HepG2 (cell line): Measurements from ENCODE around the gene PPM1G. TPM values are rescaled to one million over a fixed set of nuclear protein-coding genes. Genes with fewer than 3 reads are reported as not detected.
A peak's percentile ranks its signal among the peaks of the same experiment; 100 is the strongest.
"Not testable (repeated sequence)": the region's sequence is repeated elsewhere in the genome, so short reads cannot be mapped to it uniquely, and the experiment has no call there.

Experiments
- ATAC-seq: fragments of 200-7000 bp; cut with Tn5 transposase; 3 replicates; pipeline ENCODE4 v1.9.1; 2020; ENCODE audit warnings: mild to moderate bottlenecking, moderate library complexity
- BruUV-seq: library from RNA; stranded (reverse); fragments of 400-500 nt; replicated peaks from 2 replicates; lab custom pipeline; 2021; lab: Mats Ljungman, UMichigan
- CTCF ChIA-PET: fragments of 300-600 bp; formaldehyde crosslinking; extraction: SDS; loops from one replicate; lab custom pipeline; 2021; ENCODE audit warnings: low total read pairs, inconsistent platforms, low intra/inter-chr PET ratio; lab: Yijun Ruan, JAX
- POLR2A ChIA-PET: fragments of 350-600 bp; sonication (Branson Sonifier 250); formaldehyde crosslinking; loops from one replicate; lab custom pipeline; 2020; ENCODE audit warnings: antibody characterized with exemption, inconsistent platforms; lab: Yijun Ruan, JAX
- DNase-seq: peaks from one replicate; pipeline ENCODE4 v3.0.0-alpha.2; 2015; ENCODE audit warnings: low spot score
- FAIRE-seq: peaks from 3 replicates; lab custom pipeline; 2011; peaks lifted over from hg19 to GRCh38; lab: Jason Lieb, UNC
- H2AFZ ChIP-seq: one replicate; pipeline ENCODE4 v1.6.1; 2011; ENCODE audit warnings: low read length, inconsistent platforms
- H3K27ac ChIP-seq: fragments of 300-600 bp; 3 replicates; pipeline ENCODE4 v1.8.0; 2011; ENCODE audit warnings: mixed run types, mild to moderate bottlenecking, mixed read lengths, low read length, inconsistent platforms; ENCODE audit not compliant: insufficient read depth; ENCODE audit errors: extremely low read length
- H3K27me3 ChIP-seq, 2 experiments: fragments of 200-600 bp in 1 of 2; 2 replicates in 1 of 2; 3 replicates in 1 of 2; pipeline versions ENCODE4 v1.6.0 to v1.8.0; 2011; ENCODE audit warnings: low read length in 2 of 2, mild to moderate bottlenecking in 2 of 2, moderate library complexity in 2 of 2, inconsistent platforms in 1 of 2; ENCODE audit not compliant: insufficient read depth in 2 of 2, control insufficient read depth in 1 of 2
- H3K36me3 ChIP-seq, 2 experiments: fragments of 200-600 bp in 1 of 2; replicated peaks in 1 of 2; 2 replicates in 1 of 2; 3 replicates in 1 of 2; pipeline versions ENCODE4 v1.5.1 to v1.8.0; 2011; ENCODE audit warnings: low read length in 2 of 2, inconsistent platforms in 1 of 2; ENCODE audit not compliant: insufficient read depth in 2 of 2, control insufficient read depth in 1 of 2
- H3K4me1 ChIP-seq: 2 replicates; pipeline ENCODE4 v1.5.1; 2012; ENCODE audit warnings: low read length, inconsistent platforms; ENCODE audit not compliant: insufficient read depth
- H3K4me2 ChIP-seq: 2 replicates; pipeline ENCODE4 v1.6.0; 2011; ENCODE audit warnings: low read depth, low read length, inconsistent platforms
- H3K4me3 ChIP-seq, 3 experiments: fragments of 200-600 bp in 1 of 3; sonication (generic), shearing (Covaris generic) in 1 of 3; replicated peaks in 1 of 3; 2 replicates each; pipeline ENCODE4 v1.5.1; 2011 to 2016; ENCODE audit warnings: low read length in 3 of 3, inconsistent platforms in 2 of 3, low read depth in 2 of 3, mild to moderate bottlenecking in 2 of 3, control low read depth in 1 of 3, mixed read lengths in 1 of 3; ENCODE audit not compliant: insufficient read depth in 1 of 3
- H3K79me2 ChIP-seq: one replicate; pipeline ENCODE4 v1.6.1; 2011; ENCODE audit warnings: low read length, inconsistent platforms; ENCODE audit not compliant: insufficient read depth
- H3K9ac ChIP-seq: 2 replicates; pipeline ENCODE4 v1.6.0; 2011; ENCODE audit warnings: mild to moderate bottlenecking, low read depth, low read length, inconsistent platforms; ENCODE audit not compliant: insufficient read depth
- H3K9me3 ChIP-seq: 2 replicates; pipeline ENCODE4 v1.5.1; 2012; ENCODE audit warnings: mild to moderate bottlenecking, low read length
- H4K20me1 ChIP-seq: 2 replicates; pipeline ENCODE4 v1.6.0; 2011; ENCODE audit warnings: inconsistent platforms, mild to moderate bottlenecking, low read length, moderate library complexity; ENCODE audit not compliant: insufficient read depth
- GABPB1 ChIP-seq: IDR thresholded peaks from 2 replicates; pipeline ENCODE4 v1.6.1; 2016; ENCODE audit warnings: mild to moderate bottlenecking, missing genetic modification reagents, moderate library complexity, missing compliant biosample characterization
- KDM5B ChIP-seq: sonication (generic); formaldehyde crosslinking; IDR thresholded peaks from 2 replicates; pipeline ENCODE4 v1.4.0; 2020; ENCODE audit warnings: missing genetic modification reagents, mild to moderate bottlenecking, borderline replicate concordance
- RCOR2 ChIP-seq: IDR thresholded peaks from 2 replicates; pipeline ENCODE4 v1.6.1; 2016; ENCODE audit warnings: missing biosample characterization, missing genetic modification reagents
- RXRA ChIP-seq: sonication (generic); formaldehyde crosslinking; IDR thresholded peaks from 2 replicates; pipeline ENCODE4 v1.5.1; 2020; ENCODE audit warnings: missing genetic modification reagents
- SOX5 ChIP-seq: IDR thresholded peaks from 2 replicates; pipeline ENCODE4 v1.6.1; 2016; ENCODE audit warnings: borderline replicate concordance
- SPEN ChIP-seq: sonication (generic); formaldehyde crosslinking; IDR thresholded peaks from 2 replicates; pipeline ENCODE4 v1.5.1; 2020; ENCODE audit warnings: low read depth, mild to moderate bottlenecking, missing genetic modification reagents
- TFDP1 ChIP-seq: IDR thresholded peaks from 2 replicates; pipeline ENCODE4 v1.6.1; 2016; ENCODE audit warnings: missing compliant biosample characterization, missing genetic modification reagents, borderline replicate concordance
- TP53 ChIP-seq: sonication (generic); formaldehyde crosslinking; conservative IDR thresholded peaks from 2 replicates; pipeline ENCODE4 v1.4.0; 2020; ENCODE audit warnings: missing genetic modification reagents
- WIZ ChIP-seq: sonication (generic); formaldehyde crosslinking; IDR thresholded peaks from 2 replicates; pipeline ENCODE4 v1.5.1; 2020; ENCODE audit warnings: mild to moderate bottlenecking, missing genetic modification reagents
- ZBTB33 ChIP-seq: sonication (generic); formaldehyde crosslinking; IDR thresholded peaks from 2 replicates; pipeline ENCODE4 v1.4.0; 2020; ENCODE audit warnings: missing genetic modification reagents
- ZEB1 ChIP-seq: IDR thresholded peaks from 2 replicates; pipeline ENCODE4 v1.6.1; 2012; ENCODE audit warnings: mild to moderate bottlenecking, low read depth, inconsistent platforms; ENCODE audit not compliant: insufficient replicate concordance
- ZNF292 ChIP-seq: sonication (generic); formaldehyde crosslinking; IDR thresholded peaks from 2 replicates; pipeline ENCODE4 v1.8.1; 2022; ENCODE audit warnings: mild to moderate bottlenecking, low read depth, missing genetic modification reagents, borderline replicate concordance
- ZNF557 ChIP-seq: sonication (generic); formaldehyde crosslinking; IDR thresholded peaks from 2 replicates; pipeline ENCODE4 v1.4.0; 2020; ENCODE audit warnings: missing genetic modification reagents
- ZNF567 ChIP-seq: sonication (generic); formaldehyde crosslinking; IDR thresholded peaks from 2 replicates; pipeline ENCODE4 v1.8.1; 2023; ENCODE audit warnings: mild to moderate bottlenecking, missing genetic modification reagents, borderline replicate concordance
- ZNF746 ChIP-seq: sonication (generic); formaldehyde crosslinking; IDR thresholded peaks from 2 replicates; pipeline ENCODE4 v1.8.0; 2022; ENCODE audit warnings: mild to moderate bottlenecking, missing genetic modification reagents
- ZNF75D ChIP-seq: sonication (generic); formaldehyde crosslinking; IDR thresholded peaks from 2 replicates; pipeline ENCODE4 v1.8.1; 2023; ENCODE audit warnings: missing genetic modification reagents, mild to moderate bottlenecking, borderline replicate concordance
- WGBS: methylation state at CpG from one replicate; pipeline ENCODE4 v1.1.6; 2017; ENCODE audit warnings: low lambda C conversion rate; 5-methylcytosine and 5-hydroxymethylcytosine counted together
- in situ Hi-C: cut with HindIII; loops from 2 replicates; pipeline ENCODE4 v1.10.0; 2017; ENCODE audit warnings: low pct_unique_long_range_greater_than_20kb; ENCODE audit not compliant: extremely low pct_ligation_motif_present
- intact Hi-C: fragments of 100-400 bp; cut with micrococcal nuclease; formaldehyde crosslinking; loops from one replicate; pipeline ENCODE4 v1.10.0; 2022; ENCODE audit not compliant: unreplicated experiment
- polyA plus RNA-seq, 8 experiments: library from polyadenylated mRNA; depleted of rRNA in 3 of 8; stranded (reverse) in 7 of 8; unstranded in 1 of 8; fragments of >200 nt; fragmentation: Illumina TruSeq in 4 of 8; extraction: Trizol in 4 of 8; gene quantifications; 2 replicates each; pipeline versions ENCODE4 v1.2.1 to v1.2.3, GENCODE V29; 2011 to 2016; ENCODE audit warnings: low read depth in 4 of 8, missing spikeins in 1 of 8, mixed read lengths in 1 of 8; ENCODE audit not compliant: insufficient read depth in 1 of 8
- total RNA-seq, 5 experiments: library from RNA; depleted of rRNA; stranded (reverse); fragments of >200 nt; fragmentation: Illumina TruSeq; extraction: Trizol; gene quantifications; 2 replicates each; pipeline ENCODE4 v1.2.3, GENCODE V29; 2016; ENCODE audit warnings: low read depth in 1 of 5
- TF ChIP-seq, protein P1 (sequence below): sonication (generic); formaldehyde crosslinking; IDR thresholded peaks from 2 replicates; pipeline ENCODE4 v1.5.0; 2020; ENCODE audit warnings: missing genetic modification reagents

The PPM1G gene
- total and polyA plus RNA-seq, 2 of the 13 experiments (the other 11 are each of a cell fraction or from before 2014, with no cell fraction given), result 58.2 to 213 TPM

GRCh38 chr2:27353762-27354596 is 55.4 kb downstream of the PPM1G start (continued):
- TF ChIP-seq ZNF557 (CRISPR knock-in tag) (no peak), TFDP1 (no peak; the same call in 1 of the 2 replicates), ZNF75D (CRISPR knock-in tag) (no peak), GABPB1 (CRISPR knock-in tag) (no peak)

DNA sequence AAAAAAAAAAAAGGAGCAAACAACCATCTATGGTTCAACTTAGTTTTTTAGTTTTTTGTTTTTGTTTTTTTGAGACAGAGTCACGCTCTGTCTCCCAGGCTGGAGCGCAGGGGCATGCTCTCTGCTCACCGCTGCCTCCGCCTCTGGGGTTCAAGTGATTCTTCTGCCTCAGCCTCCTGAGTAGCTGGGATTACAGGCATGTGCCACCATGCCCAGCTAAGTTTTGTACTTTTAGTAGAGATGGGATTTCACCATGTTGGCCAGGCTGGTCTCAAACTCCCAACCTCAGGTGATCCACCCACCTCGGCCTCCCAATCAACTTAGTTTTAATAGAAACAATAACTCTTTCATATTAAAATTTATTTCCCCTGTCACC is 56.0 kb downstream of the PPM1G start:
- peaks cover 51% of the 10 kb centered on the region for H3K4me1 ChIP-seq
- H3K27ac ChIP-seq, result peak overlapping the region; percentile 96
- FAIRE-seq, CTCF ChIA-PET, H3K9me3 ChIP-seq, H3K27me3 ChIP-seq, intact Hi-C loops, BruUV-seq, ATAC-seq, H3K36me3 ChIP-seq, H4K20me1 ChIP-seq, DNase-seq, H2AFZ ChIP-seq, in situ Hi-C loops: not testable (repeated sequence)
- peak overlapping the region; percentile 99 for H3K9ac ChIP-seq
- H3K4me3 ChIP-seq, result peak overlapping the region in 1 of 3 experiments; percentile 91; a peak in 2 of 6 replicates
- H3K79me2 ChIP-seq, result peaks cover 87% of the 10 kb centered on the region
- peak overlapping the region; percentile 90 for H3K4me2 ChIP-seq
- POLR2A ChIA-PET, result interaction anchor here (0.6 to 4.1 kb wide), 23 partner anchors 10 to 1040 kb away, joined by 3 to 73 read pairs (median 4); partner anchors contain the start of genes ATRAID, CCDC121, EIF2B4 and FNDC4
- WGBS, result 51% methylated on average over 5 of the region's 5 CpGs
- TF ChIP-seq ZNF292 (peak; percentile 55; the same call in 1 of the 2 replicates), TP53 (CRISPR knock-in tag) (0 out of 2 replicates have a peak, but pooled peaks have one; percentile 7), SPEN (0 out of 2 replicates have a peak, but pooled peaks have one; percentile 24), KDM5B (CRISPR knock-in tag) (peak; percentile 58; the same call in 1 of the 2 replicates), ZBTB33 (CRISPR knock-in tag) (peak; percentile 51; the same call in 1 of the 2 replicates), RCOR2 (CRISPR knock-in tag) (0 out of 2 replicates have a peak, but pooled peaks have one; percentile 10), WIZ (CRISPR knock-in tag) (0 out of 2 replicates have a peak, but pooled peaks have one; percentile 63), RXRA (CRISPR knock-in tag) (0 out of 2 replicates have a peak, but pooled peaks have one; percentile 36), ZEB1 (peak; percentile 11), ZNF567 (CRISPR knock-in tag) (0 out of 2 replicates have a peak, but pooled peaks have one; percentile 31), SOX5 (CRISPR knock-in tag) (0 out of 2 replicates have a peak, but pooled peaks have one; percentile 4), ZNF746 (peak; percentile 33; the same call in 1 of the 2 replicates)
- TF ChIP-seq, protein P1, sequence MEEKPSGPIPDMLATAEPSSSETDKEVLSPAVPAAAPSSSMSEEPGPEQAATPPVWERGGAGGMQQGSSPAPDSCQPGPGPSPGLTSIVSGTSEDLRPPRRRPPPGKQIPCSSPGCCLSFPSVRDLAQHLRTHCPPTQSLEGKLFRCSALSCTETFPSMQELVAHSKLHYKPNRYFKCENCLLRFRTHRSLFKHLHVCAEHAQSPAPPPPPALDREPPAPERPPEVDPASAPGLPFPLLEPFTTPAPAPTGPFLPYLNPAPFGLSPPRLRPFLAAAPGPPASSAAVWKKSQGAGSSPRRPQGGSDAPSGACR, result peak; percentile 45; the same call in 1 of the 2 replicates
